NCI-H1930 (cell line): ENCODE measurements around the gene FHL1.

Experiments used
- DNase-seq, 2 experiments: peaks; one replicate each; lab custom pipeline; 2025; lab: John Stamatoyannopoulos, UW

The FHL1 gene

DNA sequence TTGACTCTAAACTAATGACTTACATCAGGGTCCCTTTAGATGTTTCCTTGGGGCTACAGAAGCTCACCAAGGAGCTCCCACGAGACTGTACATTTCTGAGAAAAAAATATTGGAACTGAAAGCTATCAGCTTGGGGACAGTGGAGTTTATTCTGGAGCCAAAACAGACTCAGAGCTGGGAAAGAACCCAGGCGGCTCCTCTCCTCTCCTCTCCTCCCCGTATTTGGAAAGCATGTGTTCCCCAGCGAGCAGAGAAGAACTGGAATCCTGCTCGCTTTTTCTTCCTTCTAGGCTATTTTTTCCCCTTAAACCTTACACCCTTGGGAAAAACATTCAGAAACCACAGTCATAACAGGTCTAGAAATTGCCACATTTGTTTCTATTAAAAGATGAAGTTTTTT lies 108.2 kb downstream of the FHL1 start:
- DNase-seq = no peak

DNA sequence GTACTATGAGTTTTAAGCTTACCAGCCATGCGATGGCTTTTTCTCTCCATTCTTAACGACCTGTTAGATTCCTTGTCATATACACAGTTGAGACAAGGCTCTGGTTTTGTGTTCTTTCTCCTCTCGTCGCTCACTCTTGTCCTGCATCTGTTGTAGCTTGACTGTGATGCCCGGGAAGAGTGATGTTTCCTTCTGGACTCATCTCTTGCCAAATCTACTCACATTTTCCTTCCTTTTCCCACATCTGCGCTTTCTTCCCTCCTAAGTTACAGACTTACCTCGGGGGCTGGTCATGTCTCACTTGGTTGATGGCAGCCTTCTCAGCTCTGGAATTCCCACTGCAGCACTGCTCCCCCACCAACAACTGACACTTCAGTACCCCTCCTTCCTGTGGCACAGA lies 108.7 kb downstream of the FHL1 start:
- DNase-seq = no peak

DNA sequence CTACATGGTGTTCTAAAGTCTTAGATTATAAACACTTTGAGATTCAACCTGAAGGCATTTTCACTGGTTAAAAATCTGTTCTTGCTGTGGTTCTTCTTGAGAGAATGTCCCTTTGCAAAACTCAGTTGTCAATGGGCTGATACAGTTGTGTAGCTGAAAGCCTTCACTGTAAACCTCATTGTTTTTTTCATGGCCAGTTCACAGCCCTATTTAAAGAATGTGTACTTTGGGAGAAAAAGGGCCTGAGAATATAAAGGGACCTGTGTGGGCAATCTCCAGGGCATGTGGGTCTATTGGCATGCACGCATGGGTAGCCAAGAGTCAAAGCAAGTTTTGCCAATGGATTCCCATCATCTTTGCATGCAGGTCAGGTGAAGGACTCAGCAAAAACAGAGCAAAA lies 111.6 kb downstream of the FHL1 start:
- DNase-seq = no peak

DNA sequence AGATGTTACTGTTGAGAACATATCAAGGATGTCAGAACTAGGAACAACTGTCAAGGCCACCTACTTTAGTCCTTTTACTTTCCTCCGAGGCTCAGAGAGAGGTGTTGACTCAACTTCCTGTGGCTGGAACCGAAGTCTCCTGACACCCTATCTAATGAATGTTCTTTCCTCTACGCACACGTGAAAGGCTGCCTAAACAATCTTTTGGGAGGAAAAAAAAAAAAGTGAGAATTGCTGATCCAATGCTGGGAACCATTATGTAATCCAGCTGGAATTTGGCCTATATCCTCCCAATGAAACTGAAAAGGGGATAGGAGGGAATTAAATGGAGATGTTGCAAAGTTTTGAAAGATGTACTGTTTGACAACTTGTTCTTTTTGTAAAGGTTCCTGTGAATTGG lies 112.2 kb downstream of the FHL1 start:
- no peak for DNase-seq

DNA sequence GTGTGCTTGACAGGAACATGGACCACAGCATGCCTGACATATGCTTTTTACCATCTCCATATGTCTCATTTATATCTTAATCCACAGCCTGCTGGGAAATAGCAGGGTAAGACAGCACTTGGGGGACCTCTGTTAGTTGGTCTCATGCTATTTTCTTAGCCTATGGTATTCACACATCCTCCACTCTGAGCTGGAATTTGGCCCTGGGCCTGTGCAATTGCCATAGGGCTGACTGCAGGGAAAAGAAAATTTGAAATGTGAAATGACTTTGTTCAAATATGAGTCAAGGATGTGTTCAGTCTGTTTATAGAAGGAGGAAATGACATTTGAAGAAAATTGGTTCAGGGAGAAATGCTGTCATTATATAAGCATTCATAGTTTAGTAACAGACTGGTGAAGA lies 113.4 kb downstream of the FHL1 start:
- DNase-seq = no peak
